HG02623 (cell line): ENCODE measurements around the gene F9.

Experiments used
- ATAC-seq: cut with Tn5 transposase; IDR thresholded peaks from one replicate; pipeline ENCODE4 v1.9.1; 2021; ENCODE audit warnings: moderate library complexity; ENCODE audit not compliant: unreplicated experiment

F9 gene

DNA sequence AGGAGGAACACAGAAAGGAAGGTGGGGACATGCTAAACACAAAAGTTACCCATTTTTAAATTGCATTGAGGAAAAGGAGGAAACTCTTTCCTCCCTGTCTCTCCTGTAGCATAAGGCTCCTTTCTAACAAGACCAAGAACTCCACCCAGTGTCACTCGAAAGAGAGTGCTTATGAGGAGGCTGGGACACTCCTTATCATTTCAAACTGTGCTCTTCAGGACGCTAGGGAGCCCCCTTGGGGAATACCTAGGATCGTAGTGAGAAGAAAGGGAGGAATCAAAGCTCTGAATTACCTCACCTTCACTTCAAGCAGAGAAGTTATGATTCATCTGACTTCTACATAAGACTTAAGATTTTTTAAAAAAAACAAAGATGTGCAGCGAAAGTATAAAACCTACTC lies 65.5 kb downstream of the F9 start:
- ATAC-seq: no peak

- no peak for ATAC-seq
These were observed 69.6 kb downstream of the F9 start for GRCh38 chrX:139600105-139600504.
